ENCODE measurements around the gene AFAP1L2.

GRCh38 chr10:114310346-114310745, 94.0 kb downstream of the AFAP1L2 start:
- TF ChIP-seq CTCF (IDR thresholded peaks at IDR 0.05) (no peak), POLR2A (IDR thresholded peaks at IDR 0.05) (no peak)
